A549 treated with DMSO at 1 μM for 4 hours (cell line): ENCODE measurements around the gene NFATC1. TPM values are rescaled to one million over a fixed set of nuclear protein-coding genes. Genes with fewer than 3 reads are reported as not detected.

Experiments
- total RNA-seq: library from RNA; stranded (reverse); fragments of 200-300 nt; extraction: Qiagen RNA extraction; gene quantifications from 5 replicates; pipeline ENCODE4 v1.2.3, GENCODE V29; 2022; ENCODE audit warnings: low read depth

The NFATC1 gene
- total RNA-seq, result 5.4 to 7.0 TPM (median 6.3 TPM) in 5 replicates

DNA sequence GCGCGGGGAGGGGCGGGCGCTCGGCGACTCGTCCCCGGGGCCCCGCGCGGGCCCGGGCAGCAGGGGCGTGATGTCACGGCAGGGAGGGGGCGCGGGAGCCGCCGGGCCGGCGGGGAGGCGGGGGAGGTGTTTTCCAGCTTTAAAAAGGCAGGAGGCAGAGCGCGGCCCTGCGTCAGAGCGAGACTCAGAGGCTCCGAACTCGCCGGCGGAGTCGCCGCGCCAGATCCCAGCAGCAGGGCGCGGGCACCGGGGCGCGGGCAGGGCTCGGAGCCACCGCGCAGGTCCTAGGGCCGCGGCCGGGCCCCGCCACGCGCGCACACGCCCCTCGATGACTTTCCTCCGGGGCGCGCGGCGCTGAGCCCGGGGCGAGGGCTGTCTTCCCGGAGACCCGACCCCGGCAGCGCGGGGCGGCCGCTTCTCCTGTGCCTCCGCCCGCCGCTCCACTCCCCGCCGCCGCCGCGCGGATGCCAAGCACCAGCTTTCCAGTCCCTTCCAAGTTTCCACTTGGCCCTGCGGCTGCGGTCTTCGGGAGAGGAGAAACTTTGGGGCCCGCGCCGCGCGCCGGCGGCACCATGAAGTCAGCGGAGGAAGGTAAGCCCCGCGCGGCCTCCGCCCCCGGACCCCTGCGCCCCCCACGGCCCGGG is at the start of gene NFATC1:
Gene NFATC1 (plus strand): TSS at position 170 of the 644 bp plus-strand sequence. CDS start 295 bp downstream, at position 465.

